ENCODE measurements around the gene EOLA2. TPM values are rescaled to one million over a fixed set of nuclear protein-coding genes. Genes with fewer than 3 reads are reported as not detected.

The EOLA2 gene
- total and polyA plus RNA-seq, 9 of the 15 experiments (the other 6 are each of a cell fraction or from before 2014, with no cell fraction given), result 27.7 to 61.5 (median 44.3) TPM

DNA sequence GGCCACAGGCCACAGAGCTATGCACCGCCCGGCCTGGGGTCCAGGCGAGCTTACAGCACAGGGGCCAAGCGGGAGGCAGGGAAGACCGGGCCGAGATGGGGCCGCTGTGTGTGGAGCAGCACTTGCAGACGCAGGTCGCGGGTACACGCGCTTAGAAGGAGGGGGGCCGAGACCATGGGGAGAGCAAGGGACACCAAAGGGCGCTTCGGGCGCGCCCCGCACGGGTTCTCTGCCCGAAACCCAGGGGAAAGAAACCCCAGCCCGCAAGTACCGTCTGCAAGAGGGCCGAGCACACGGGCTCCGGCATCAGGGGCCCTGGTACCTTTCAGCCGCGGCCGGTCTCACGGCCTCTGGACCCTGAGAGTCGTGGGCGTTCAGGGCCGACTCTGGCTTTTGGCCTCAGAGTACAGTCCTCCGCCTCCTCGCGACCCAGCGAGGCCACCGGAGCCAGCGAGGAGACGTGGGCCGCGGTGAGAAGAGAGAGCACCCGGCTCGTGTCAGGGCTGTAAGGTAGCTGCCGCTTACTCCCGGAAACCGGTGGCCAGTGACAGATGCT is 342 bp downstream of the EOLA2 start (continued):
- TF ChIP-seq, protein P1, sequence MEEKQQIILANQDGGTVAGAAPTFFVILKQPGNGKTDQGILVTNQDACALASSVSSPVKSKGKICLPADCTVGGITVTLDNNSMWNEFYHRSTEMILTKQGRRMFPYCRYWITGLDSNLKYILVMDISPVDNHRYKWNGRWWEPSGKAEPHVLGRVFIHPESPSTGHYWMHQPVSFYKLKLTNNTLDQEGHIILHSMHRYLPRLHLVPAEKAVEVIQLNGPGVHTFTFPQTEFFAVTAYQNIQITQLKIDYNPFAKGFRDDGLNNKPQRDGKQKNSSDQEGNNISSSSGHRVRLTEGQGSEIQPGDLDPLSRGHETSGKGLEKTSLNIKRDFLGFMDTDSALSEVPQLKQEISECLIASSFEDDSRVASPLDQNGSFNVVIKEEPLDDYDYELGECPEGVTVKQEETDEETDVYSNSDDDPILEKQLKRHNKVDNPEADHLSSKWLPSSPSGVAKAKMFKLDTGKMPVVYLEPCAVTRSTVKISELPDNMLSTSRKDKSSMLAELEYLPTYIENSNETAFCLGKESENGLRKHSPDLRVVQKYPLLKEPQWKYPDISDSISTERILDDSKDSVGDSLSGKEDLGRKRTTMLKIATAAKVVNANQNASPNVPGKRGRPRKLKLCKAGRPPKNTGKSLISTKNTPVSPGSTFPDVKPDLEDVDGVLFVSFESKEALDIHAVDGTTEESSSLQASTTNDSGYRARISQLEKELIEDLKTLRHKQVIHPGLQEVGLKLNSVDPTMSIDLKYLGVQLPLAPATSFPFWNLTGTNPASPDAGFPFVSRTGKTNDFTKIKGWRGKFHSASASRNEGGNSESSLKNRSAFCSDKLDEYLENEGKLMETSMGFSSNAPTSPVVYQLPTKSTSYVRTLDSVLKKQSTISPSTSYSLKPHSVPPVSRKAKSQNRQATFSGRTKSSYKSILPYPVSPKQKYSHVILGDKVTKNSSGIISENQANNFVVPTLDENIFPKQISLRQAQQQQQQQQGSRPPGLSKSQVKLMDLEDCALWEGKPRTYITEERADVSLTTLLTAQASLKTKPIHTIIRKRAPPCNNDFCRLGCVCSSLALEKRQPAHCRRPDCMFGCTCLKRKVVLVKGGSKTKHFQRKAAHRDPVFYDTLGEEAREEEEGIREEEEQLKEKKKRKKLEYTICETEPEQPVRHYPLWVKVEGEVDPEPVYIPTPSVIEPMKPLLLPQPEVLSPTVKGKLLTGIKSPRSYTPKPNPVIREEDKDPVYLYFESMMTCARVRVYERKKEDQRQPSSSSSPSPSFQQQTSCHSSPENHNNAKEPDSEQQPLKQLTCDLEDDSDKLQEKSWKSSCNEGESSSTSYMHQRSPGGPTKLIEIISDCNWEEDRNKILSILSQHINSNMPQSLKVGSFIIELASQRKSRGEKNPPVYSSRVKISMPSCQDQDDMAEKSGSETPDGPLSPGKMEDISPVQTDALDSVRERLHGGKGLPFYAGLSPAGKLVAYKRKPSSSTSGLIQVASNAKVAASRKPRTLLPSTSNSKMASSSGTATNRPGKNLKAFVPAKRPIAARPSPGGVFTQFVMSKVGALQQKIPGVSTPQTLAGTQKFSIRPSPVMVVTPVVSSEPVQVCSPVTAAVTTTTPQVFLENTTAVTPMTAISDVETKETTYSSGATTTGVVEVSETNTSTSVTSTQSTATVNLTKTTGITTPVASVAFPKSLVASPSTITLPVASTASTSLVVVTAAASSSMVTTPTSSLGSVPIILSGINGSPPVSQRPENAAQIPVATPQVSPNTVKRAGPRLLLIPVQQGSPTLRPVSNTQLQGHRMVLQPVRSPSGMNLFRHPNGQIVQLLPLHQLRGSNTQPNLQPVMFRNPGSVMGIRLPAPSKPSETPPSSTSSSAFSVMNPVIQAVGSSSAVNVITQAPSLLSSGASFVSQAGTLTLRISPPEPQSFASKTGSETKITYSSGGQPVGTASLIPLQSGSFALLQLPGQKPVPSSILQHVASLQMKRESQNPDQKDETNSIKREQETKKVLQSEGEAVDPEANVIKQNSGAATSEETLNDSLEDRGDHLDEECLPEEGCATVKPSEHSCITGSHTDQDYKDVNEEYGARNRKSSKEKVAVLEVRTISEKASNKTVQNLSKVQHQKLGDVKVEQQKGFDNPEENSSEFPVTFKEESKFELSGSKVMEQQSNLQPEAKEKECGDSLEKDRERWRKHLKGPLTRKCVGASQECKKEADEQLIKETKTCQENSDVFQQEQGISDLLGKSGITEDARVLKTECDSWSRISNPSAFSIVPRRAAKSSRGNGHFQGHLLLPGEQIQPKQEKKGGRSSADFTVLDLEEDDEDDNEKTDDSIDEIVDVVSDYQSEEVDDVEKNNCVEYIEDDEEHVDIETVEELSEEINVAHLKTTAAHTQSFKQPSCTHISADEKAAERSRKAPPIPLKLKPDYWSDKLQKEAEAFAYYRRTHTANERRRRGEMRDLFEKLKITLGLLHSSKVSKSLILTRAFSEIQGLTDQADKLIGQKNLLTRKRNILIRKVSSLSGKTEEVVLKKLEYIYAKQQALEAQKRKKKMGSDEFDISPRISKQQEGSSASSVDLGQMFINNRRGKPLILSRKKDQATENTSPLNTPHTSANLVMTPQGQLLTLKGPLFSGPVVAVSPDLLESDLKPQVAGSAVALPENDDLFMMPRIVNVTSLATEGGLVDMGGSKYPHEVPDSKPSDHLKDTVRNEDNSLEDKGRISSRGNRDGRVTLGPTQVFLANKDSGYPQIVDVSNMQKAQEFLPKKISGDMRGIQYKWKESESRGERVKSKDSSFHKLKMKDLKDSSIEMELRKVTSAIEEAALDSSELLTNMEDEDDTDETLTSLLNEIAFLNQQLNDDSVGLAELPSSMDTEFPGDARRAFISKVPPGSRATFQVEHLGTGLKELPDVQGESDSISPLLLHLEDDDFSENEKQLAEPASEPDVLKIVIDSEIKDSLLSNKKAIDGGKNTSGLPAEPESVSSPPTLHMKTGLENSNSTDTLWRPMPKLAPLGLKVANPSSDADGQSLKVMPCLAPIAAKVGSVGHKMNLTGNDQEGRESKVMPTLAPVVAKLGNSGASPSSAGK (IDR thresholded peaks at IDR 0.05), result no peak
- TF ChIP-seq, protein P2, sequence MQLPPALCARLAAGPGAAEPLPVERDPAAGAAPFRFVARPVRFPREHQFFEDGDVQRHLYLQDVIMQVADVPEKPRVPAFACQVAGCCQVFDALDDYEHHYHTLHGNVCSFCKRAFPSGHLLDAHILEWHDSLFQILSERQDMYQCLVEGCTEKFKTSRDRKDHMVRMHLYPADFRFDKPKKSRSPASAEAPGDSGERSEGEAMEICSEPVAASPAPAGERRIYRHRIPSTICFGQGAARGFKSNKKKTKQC (CRISPR knock-in tag; IDR thresholded peaks at IDR 0.05), result no peak
- TF ChIP-seq ZNF143 (CRISPR knock-in tag; IDR thresholded peaks at IDR 0.05) (peak; percentile 51; the same call in 1 of the 2 replicates), GABPB1 (CRISPR knock-in tag; IDR thresholded peaks at IDR 0.05) (0 out of 2 replicates have a peak, but pooled peaks have one; percentile 53), PRPF4 (IDR thresholded peaks at IDR 0.05; ENCODE audit: insufficient read depth, low read depth, low read length, poor library complexity, severe bottlenecking) (no peak), ARHGAP35 (IDR thresholded peaks at IDR 0.05; ENCODE audit: partially characterized antibody) (no peak), MAFF (IDR thresholded peaks at IDR 0.05; ENCODE audit: low read length) (no peak)
- TF ChIP-seq, protein P3, sequence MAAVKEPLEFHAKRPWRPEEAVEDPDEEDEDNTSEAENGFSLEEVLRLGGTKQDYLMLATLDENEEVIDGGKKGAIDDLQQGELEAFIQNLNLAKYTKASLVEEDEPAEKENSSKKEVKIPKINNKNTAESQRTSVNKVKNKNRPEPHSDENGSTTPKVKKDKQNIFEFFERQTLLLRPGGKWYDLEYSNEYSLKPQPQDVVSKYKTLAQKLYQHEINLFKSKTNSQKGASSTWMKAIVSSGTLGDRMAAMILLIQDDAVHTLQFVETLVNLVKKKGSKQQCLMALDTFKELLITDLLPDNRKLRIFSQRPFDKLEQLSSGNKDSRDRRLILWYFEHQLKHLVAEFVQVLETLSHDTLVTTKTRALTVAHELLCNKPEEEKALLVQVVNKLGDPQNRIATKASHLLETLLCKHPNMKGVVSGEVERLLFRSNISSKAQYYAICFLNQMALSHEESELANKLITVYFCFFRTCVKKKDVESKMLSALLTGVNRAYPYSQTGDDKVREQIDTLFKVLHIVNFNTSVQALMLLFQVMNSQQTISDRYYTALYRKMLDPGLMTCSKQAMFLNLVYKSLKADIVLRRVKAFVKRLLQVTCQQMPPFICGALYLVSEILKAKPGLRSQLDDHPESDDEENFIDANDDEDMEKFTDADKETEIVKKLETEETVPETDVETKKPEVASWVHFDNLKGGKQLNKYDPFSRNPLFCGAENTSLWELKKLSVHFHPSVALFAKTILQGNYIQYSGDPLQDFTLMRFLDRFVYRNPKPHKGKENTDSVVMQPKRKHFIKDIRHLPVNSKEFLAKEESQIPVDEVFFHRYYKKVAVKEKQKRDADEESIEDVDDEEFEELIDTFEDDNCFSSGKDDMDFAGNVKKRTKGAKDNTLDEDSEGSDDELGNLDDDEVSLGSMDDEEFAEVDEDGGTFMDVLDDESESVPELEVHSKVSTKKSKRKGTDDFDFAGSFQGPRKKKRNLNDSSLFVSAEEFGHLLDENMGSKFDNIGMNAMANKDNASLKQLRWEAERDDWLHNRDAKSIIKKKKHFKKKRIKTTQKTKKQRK (IDR thresholded peaks at IDR 0.05; ENCODE audit: borderline replicate concordance, low read depth, low read length), result no peak
- TF ChIP-seq, protein P4, sequence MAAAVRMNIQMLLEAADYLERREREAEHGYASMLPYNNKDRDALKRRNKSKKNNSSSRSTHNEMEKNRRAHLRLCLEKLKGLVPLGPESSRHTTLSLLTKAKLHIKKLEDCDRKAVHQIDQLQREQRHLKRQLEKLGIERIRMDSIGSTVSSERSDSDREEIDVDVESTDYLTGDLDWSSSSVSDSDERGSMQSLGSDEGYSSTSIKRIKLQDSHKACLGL (CRISPR knock-in tag; IDR thresholded peaks at IDR 0.05; ENCODE audit: borderline replicate concordance, poor library complexity, severe bottlenecking), result no peak

Measured in K562 (cell line).